IPS-NIHi7 (cell line): ENCODE data around the gene FCHO2.

ENCODE experiments used
- DNase-seq: peaks from one replicate; pipeline ENCODE4 v3.0.0; 2012; ENCODE audit warnings: mixed read lengths; ENCODE audit errors: extremely low spot score

Gene FCHO2

DNA sequence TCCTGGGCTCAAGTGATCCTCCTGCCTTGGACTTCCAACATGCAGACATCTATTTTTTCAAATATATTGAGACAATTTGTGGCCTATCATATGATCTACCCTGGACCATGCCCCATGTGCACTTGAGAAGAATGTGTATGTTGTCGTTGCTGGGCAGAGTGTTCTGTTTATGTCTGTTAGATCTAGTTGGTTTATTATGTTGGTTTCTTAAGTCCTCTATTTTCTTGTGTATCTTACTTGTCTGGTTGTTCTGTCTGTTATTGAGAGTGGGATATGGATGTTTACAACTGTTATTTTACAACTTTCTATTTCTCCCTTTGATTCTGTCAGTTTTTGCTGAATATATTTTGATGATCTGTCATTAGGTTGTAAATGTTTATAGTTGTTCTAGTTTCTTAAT lies 154.3 kb downstream of the FCHO2 start:
- DNase-seq, result no peak

DNA sequence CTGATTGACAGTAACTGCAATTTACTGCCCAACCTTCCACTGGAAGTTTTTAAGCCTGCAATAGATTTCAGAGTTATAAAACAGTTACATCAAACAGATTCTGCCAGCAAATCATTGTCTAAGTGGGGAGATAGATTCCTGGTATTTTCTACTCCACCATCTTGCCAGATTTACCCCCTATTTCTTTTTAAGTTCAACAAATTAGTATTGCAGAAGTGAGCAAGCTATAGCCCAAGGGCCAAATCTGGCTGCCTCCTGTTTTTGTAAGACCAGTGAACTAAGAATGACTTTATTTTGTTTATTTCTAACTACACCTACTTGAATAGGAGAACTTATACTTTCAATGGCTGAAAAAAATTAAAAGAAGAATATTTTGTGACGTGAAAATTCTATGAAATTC lies 155.7 kb downstream of the FCHO2 start:
- DNase-seq, result no peak

DNA sequence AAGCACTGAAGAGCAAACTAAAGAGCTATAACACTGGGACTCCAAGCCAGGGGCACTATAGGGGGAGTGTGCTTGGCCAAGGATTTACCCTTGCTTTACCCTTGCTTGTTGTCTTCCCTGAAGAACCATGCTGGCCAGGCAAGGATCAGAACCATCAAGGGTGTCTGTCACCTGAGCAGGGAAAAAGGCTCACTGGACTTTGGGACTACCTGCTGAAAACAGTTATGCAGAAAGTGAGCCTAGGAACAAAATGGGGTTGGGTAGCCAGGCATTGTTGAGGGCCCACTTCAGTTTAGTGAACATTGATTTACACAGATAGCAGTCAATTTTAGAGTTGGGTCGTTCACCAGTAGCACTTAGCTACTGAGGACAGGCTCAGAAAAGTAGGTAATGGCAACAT lies 156.5 kb downstream of the FCHO2 start:
- no peak for DNase-seq

DNA sequence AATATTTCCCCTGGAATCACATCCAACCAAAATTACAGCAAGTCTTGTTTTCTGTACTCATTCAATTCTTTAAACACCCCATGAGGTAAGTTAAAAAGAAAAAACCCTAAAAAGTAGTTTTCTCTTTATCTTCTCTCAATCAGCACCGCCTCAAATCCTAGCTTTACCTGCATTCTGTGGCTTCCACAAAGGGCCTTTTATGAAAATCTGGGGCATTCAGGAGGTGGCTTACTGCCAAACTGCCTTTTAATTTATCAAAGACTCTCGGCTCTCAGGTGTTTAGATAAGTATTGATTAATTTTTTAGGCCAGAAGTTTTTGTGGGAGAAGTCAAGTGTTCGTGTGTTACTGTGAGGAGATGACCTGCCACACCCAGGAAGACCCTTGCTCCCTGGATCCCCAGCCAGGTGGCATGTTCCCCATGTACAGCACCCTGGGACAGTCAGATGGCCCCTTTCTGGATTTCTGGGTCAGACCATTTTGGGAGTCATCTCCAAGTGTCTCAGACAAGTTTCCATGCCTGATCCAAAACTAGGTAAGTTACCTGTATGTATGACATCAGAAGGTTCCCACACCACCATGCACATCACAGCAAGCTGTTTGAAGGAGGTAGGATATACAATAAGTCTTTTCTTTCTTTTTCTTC lies 158.3 kb downstream of the FCHO2 start:
- DNase-seq, result no peak

DNA sequence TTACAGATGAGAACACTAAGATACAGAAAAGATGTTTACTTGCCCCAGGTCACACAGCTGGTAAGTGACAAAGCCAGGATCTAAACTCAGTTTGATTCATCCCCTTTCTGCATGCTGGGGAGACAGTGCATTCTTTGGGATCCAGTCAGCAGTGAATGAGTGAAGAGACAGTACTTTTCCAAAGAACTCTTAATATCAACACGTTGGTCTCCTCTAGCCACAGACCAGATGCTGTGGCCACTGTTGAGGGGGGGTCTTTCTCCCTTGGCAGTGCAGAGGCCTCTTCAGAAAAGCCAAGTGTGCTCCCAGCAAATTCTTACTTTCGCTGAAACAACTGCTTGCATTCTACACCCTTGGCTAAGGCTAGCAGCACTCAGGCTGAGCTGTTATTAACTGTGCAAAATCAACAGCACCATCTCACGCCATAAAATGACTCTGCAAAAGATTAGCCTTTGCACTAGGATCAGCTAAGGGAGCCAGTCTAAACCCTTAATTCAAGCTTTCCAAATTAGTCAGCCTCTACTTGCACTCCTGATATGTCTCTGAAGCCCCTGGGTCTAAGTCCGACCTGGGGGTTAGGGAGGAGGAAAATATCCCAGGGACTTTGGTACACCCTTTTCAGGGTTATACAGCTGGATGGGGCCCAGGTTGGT lies 159.7 kb downstream of the FCHO2 start:
- no peak for DNase-seq

DNA sequence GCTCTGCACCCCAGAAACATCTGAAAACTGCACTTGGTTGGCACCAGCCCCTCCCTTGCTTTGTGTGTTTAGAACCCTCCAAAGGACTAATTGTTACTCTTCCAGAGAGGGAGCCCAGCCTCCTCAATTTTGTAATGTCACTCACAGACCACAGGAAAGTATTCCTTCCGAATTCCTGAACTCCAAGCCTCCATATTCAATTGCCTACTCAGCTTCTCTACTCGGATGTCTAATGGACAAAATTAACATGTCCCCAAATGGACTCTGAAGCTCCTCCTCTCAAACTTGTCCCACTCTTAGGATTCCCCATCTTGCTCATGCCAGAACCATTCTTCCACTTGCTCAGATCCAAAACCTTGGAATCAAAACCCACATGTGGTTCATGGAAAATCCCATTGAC lies 160.7 kb downstream of the FCHO2 start:
- DNase-seq, result no peak

DNA sequence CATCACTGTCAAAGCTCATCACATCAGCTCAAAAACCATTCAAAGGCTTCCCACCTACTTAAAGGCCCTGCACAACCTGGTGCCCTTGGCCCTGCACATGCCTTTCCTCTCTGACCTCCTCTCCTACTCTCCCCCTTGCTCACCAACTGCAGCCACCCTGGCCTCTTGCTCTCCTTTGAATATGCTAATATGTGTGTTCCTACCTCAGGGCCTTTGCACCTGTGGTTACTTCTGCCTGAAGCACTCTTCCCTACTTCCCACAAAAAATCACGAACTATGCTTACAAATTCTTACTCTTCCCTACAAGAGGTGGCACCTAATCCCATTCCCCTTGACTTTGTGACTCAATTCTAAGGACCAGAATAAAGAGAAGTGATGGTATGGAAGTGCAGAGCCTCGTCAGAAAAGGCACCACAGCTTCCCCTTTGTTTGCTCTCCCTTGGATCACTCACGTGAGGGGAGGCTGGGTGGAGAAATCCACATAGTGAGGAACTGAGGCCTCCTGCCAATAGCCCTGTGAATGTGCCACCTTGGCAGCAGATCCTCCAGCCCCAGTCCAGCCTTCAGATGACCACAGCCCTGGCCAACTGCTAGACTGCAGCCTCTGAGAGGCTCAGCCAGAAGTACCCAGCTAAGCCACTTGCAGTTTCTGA lies 161.4 kb downstream of the FCHO2 start:
- no peak for DNase-seq

DNA sequence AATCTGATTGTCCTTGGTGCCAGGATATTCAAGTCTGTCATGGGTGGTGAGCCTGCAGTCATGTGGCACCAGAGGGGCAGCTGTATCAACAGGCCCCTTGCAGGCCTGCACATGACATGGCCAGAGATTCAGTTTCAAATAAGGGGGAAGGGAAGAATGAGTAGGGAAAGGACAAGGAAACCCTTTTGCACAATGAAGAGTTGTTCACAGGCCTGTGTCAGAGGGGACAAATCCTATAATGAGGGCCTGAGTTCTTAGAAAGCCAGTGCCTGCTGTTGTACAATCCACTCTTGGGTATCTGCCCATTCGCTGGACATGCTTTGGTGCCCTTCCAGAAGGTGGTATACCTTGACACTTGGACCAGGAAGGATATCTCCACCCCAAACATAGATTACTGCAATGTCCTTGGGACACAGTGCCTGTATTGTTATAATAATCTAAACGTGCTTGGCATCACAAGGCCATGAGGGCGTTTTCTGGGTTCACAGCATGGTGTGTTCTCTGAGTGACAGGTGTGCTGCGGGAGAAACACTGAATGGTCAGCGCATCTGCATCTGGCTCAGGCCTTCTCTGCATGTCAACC lies 162.6 kb downstream of the FCHO2 start:
- no peak for DNase-seq

DNA sequence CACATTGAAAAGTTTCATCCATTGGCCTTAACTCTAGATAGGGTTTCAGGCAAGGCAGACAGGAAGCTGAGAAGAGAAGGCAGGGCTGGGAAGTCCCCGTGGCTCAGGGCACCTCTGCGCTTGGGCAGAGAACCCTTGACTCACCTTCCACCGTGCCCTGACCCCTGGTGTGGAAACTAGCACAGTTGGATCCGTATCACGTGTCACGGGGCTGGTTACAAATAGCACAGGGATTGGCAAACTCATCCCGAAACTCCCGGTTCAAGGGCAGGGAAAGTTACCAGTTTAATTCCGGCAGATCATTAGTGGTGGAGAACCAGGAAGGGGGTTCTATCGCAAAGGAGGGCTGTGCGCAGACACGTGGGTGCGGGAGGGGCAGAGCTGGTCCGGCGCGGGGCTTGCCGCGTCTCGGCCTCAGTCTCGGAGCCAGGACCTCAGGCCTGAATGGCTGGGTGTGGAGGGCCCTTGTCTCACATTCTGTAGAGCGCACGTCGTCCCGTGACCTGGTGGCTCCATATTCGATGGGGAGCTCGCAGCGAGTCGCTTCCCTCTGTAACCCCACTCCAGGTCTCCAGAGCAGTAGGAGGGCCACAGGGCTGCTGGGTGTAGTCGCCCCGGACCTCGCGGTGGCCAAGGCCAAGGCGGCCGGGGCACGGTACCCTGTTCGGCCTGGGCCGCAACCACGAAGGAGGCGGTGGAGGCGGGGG lies 163.8 kb downstream of the FCHO2 start:
- DNase-seq, result peak; percentile 54

DNA sequence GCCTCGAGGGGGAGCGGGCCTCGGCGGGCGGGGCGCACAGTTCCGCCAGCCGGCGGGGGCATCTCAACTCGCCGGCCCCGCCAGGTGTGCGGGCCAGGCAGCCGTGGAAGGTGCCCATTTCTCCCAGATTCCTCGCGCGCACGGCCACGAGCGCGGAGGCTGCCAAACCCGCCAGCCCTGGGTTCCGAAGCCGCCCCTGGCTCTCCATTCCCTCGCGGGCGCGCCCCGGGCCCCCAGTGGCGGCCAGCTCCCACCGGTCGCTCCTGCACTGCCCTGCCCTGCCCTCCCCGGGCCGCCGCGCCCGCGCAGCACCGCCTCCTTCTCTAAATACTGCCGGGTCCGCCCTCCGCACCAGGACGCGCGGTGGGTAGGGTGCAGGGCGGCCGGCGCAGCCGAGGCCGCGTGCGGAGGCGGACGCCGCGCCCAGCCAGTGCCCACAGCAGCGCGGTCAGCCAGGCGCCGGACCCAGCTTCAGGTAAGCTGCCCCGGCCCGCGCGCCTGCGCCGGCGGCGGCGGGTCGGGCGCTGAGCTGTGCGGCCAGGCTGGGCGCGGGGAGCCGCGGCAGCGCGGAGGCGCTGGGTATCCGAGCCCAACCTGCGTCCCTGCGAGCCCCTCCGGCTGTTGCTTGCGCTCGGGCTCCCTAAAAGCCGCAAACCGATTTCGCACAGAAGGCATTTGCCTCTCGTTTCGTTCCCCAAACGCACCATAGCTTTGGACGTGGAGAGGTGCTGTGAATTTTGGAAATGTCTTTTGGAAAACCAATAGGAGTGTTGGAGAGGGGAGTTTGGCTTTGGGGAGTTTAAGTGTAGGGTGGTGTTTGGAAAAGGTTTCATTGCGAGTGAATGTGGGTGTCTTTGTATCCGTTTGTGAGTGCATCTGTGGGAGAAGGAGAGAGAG lies 164.6 kb downstream of the FCHO2 start, which contains the start of gene TMEM171:
TSS of gene TMEM171 (plus strand) at position 354 of the 897 bp plus-strand sequence. CDS start 2,799 bp downstream, outside the sequence.
- peak; percentile 84 for DNase-seq

DNA sequence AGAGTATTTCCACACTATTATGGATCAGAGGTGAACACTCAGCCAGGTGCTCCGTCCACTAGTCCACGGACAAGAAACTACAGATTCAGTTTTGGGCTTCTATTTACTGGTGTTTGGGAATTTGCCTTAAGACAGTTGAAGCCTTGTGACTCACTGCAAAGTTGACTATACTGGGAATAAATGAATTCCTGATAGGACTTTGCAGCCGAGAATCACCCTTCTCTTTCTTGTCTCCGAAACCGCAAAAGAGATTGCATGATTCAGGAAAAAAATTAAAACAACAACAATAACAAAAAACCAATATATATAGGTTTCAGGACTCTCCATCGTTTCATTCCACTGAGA lies 165.2 kb downstream of the FCHO2 start:
- DNase-seq, result no peak

DNA sequence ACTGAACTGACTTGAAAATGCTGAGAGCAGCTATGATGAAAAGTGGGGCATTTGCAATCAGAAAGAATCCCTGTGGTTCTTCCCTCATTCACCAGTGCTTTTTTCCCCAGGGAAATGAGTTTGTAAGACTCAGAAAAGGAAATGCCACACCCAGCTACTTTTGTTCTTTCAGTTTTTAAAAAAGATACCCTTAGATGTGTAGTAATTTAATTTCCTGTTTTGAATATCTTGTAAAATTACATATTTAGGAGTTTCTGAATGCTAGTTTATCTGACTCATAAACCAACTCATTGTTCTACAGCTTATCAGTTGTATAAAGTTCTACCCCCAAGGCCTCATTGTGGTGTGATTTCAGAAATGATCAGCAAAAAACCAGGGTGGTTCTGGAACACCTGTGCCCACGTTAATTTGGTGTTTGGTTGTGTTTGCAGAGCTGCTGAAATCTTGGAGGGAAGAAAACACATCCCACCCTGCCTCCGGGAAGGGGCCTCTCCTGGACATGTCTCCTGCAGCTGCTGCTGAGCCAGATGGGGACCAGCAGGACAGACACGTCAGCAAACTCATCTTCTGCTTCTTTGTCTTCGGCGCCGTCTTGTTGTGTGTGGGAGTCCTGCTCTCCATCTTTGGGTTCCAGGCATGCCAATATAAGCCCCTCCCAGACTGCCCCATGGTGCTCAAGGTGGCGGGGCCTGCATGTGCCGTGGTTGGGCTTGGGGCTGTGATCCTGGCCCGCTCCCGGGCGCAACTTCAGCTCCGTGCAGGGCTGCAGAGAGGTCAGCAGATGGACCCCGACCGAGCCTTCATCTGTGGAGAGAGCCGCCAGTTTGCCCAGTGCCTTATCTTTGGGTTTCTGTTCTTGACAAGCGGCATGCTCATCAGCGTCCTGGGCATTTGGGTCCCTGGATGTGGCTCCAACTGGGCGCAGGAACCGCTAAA lies 167.3 kb downstream of the FCHO2 start:
- peak; percentile 46 for DNase-seq

DNA sequence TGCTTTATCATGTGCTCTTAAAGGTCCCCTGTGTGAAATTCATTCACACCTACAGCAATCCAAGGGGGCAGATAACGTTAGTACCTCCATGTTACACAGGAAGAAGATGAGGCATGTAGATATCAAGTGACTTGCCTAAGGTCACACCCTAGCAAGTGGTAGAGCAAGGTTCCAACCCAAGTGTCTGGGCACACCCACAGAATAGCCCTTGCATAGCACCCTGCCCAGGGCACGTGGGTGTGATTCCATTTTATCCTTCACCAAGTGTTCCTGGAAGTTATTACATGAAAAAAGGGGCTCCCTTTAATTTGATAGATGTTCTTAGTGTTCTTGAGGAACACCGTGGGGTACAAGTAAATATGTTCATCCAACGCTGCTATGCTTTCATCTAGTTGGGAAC lies 169.4 kb downstream of the FCHO2 start:
- no peak for DNase-seq

DNA sequence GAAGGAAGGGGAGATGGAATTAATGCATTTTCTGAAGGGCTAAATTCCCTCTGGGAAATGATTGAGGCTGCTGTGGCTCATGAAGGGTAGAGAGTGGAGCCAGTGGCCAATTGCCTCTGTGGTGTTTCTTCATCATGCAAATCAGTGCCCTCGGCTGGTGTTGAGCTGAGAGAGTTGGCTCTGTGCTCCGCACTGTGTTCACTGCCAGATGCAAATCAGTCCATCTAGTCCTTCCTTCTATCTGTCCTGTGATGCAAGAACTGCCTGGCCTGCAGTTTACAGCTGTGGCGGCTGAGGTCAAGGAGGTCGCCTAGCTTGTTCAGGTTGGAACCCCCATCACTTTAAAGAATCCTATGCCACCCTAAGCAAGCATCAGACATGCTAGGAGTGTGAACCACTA lies 170.5 kb downstream of the FCHO2 start:
- no peak for DNase-seq

DNA sequence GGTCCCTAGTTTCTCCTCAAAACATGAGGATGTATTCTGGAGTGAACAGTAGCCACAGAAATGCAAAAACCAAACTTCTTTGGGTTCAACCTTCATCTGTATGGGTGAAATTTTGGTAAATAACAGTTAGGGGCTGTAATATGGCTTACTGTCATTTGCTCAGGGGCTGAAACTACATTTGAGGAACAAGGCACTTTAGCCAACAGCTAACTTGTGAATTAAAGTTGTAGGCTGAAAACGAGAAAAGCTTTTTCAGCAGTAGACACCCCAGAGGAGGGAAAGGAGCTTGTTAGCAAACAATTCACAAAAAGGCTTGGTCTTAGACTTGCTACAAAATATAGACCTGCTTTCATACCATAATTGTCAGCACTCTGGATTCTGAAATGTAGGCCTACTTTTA lies 171.1 kb downstream of the FCHO2 start:
- DNase-seq, result no peak

DNA sequence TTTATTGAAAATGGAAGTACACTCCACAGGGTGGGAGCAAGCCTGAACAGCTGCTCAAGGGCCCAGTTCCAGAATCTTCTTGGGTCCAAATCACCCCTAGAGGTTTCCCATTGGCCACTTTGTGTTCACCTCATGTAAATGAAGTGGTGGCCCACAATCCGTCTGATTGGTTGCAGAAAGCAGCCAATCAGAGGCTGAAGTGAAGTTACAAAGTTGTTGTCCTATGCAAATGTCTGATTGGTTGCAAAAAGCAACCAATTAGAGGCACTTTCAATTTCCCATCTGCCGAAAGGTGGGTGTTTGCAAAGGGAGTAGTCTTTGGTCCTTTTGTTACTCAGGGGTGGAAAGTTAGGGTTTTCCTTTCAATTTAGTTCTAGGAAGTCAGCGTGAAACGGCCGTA lies 173.3 kb downstream of the FCHO2 start:
- DNase-seq, result no peak

DNA sequence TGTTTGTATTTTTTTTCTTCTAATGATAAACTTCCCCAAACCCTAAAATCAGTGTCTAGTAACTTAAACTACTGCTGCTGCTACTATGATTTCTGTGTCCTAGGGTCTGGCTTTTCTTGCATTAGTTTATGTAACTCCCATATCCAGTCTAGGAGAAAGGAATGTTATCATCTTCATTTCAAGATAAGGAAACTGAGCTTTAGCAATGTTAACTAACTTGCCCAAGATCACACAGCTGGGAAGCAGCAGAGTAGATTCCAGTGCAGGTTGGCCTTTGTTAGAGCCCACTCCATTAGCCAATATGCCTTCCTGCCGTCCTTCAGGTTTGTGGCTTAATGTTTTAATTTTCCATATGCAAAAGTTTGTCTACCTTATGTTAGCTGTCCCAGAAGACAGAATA lies 175.0 kb downstream of the FCHO2 start:
- no peak for DNase-seq

DNA sequence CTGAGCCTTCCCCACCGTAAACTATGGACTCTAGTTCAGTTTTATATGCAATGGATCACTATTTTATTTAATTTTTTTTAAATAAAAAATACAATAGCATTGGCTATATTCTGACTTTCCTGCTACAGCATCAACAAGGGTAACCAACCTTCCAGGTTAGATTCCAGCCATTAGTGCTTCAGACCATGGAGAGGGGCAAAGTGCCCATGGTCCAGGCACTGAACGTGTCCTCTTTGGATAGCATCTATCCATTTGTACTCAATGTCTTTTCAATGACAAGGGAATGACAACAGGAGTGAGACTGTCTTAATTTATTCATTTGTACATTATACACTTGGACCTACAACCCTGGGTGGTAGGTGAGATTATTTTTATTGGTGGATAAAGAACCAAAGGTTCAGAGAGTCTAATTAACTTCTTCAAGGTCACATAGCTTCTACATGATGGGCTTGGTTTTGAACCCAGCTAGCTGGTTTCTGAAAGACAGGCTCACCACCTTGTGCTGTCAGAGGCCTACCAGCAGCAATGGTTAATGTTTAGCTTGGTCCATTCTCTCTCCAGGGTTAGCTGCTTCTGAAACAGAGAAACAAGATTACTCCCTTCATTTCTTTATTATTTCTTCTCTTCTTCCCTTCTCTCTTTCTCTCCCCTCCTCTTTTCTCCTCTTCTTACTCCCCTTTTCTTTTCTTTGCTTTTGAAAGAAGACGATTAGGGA lies 176.0 kb downstream of the FCHO2 start:
- DNase-seq, result no peak

DNA sequence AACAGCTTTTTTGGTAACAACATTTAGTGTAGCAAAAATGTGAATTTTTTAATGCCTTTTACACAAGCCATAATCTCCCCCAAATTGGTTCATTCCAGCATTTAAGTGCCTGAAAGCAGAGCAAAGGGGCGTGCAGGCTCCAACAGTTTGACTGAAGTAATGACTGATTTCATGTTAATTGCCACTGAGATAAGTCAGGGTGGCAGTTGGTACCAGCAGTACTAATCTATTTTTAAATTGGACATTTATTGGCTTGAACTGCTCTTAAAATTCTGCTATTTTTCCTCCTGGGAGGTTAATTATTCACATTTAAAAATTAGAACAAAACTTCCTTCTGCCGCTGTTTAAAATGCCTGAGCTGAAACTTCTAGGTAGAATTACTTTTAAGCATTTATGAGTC lies 176.9 kb downstream of the FCHO2 start:
- DNase-seq, result no peak

DNA sequence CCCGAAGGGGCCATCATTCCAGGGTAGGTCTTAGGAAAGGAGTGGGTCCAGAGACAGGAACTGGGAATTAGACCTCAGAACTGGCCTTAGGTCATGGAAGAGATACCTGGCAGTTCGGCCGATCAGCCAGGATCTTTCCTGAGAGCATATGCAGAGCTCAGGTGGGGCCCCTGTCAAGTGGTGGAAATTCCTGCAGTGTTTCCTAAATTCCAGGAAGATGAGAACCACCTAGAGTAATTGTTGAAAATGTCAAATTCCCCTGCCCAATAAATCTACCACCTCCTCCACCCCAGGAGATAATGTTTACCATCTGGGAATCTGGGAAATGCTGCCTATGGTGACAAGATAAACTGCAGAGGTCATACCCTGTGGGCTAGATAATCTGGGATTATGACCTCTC lies 179.2 kb downstream of the FCHO2 start:
- no peak for DNase-seq
